BLaER1 (cell line): ENCODE results near the gene PTPRG.

Experiments used
- H3K27ac ChIP-seq: shearing (Covaris generic); formaldehyde crosslinking; 2 replicates; pipeline ENCODE4 v1.8.1; 2022
- H3K27me3 ChIP-seq: shearing (Covaris generic); formaldehyde crosslinking; 2 replicates; pipeline ENCODE4 v1.8.1; 2022
- H3K36me3 ChIP-seq: shearing (Covaris generic); formaldehyde crosslinking; 2 replicates; pipeline ENCODE4 v1.8.1; 2022
- H3K4me1 ChIP-seq: shearing (Covaris generic); formaldehyde crosslinking; 2 replicates; pipeline ENCODE4 v1.8.1; 2022
- H3K4me2 ChIP-seq: shearing (Covaris generic); formaldehyde crosslinking; 2 replicates; pipeline ENCODE4 v1.8.1; 2022
- H3K4me3 ChIP-seq: shearing (Covaris generic); formaldehyde crosslinking; 2 replicates; pipeline ENCODE4 v1.8.1; 2022
- H3K9ac ChIP-seq: shearing (Covaris generic); formaldehyde crosslinking; 2 replicates; pipeline ENCODE4 v1.8.1; 2022
- H3K9me3 ChIP-seq: shearing (Covaris generic); formaldehyde crosslinking; 2 replicates; pipeline ENCODE4 v1.8.1; 2022
- H4K20me1 ChIP-seq: shearing (Covaris generic); formaldehyde crosslinking; 2 replicates; pipeline ENCODE4 v1.8.1; 2022
- Cebpa-rat ChIP-seq: shearing (Covaris generic); IDR thresholded peaks from 2 replicates; pipeline ENCODE4 v1.8.1; 2022

The PTPRG gene

DNA sequence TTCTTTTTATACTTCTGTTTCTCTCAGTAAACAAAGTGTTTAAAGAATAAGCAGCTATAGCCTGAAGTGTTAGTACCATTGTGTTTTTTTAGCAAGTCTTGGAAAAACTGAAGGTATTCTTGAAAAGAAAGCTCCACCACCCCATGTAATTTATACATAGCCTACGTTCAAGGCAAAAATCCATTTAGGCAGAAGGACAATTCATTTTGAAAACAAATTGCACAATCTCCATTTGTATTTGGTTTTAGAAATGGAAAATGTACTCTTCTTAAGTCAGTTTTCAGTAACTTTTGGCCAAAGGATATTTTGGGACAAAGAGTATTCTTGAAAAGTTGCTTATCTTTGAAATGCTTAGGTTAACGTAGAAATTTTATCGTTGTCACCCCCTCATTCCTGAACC is 34.5 kb downstream of the PTPRG start:
- no peak for TF ChIP-seq Cebpa-rat
- Histone ChIP-seq H3K4me2 (no peak overlapping the region), H3K4me3 (no peak overlapping the region), H3K4me1 (no peaks in the 10 kb centered on the region), H3K9me3 (no peaks in the 10 kb centered on the region), H3K36me3 (no peaks in the 10 kb centered on the region), H3K27me3 (no peaks in the 10 kb centered on the region), H3K27ac (no peak overlapping the region), H3K9ac (no peak overlapping the region), H4K20me1 (peaks cover 14% of the 10 kb centered on the region; the same call in 1 of the 2 replicates)

GRCh38 chr3:61597906-61598305 is 36.5 kb downstream of the PTPRG start:
- Histone ChIP-seq H3K36me3 (no peaks in the 10 kb centered on the region), H4K20me1 (peaks cover 11% of the 10 kb centered on the region; the same call in 1 of the 2 replicates), H3K9me3 (no peaks in the 10 kb centered on the region), H3K27me3 (no peaks in the 10 kb centered on the region), H3K4me3 (no peak overlapping the region), H3K9ac (no peak overlapping the region), H3K27ac (no peak overlapping the region), H3K4me2 (no peak overlapping the region), H3K4me1 (no peaks in the 10 kb centered on the region)
- TF ChIP-seq Cebpa-rat, result no peak

- H3K4me1 ChIP-seq, result no peaks in the 10 kb centered on the region
- TF ChIP-seq Cebpa-rat, result no peak
- no peak overlapping the region for H3K27ac ChIP-seq
- no peak overlapping the region for H3K4me2 ChIP-seq
- H4K20me1 ChIP-seq, result no peaks in the 10 kb centered on the region
- H3K27me3 ChIP-seq, result no peaks in the 10 kb centered on the region
- no peaks in the 10 kb centered on the region for H3K9me3 ChIP-seq
- H3K36me3 ChIP-seq, result no peaks in the 10 kb centered on the region
- no peak overlapping the region for H3K4me3 ChIP-seq
- H3K9ac ChIP-seq, result no peak overlapping the region
These were observed 38.8 kb downstream of the PTPRG start for GRCh38 chr3:61600195-61600594.

GRCh38 chr3:61601831-61602230 is 40.5 kb downstream of the PTPRG start:
- Histone ChIP-seq H3K4me1 (no peaks in the 10 kb centered on the region), H4K20me1 (no peaks in the 10 kb centered on the region), H3K27ac (no peak overlapping the region), H3K9me3 (no peaks in the 10 kb centered on the region), H3K4me2 (no peak overlapping the region), H3K4me3 (no peak overlapping the region), H3K9ac (no peak overlapping the region), H3K27me3 (no peaks in the 10 kb centered on the region), H3K36me3 (peaks cover 14% of the 10 kb centered on the region)
- no peak for TF ChIP-seq Cebpa-rat

GRCh38 chr3:61602466-61602865 is 41.1 kb downstream of the PTPRG start:
- no peak overlapping the region for H3K4me2 ChIP-seq
- H3K36me3 ChIP-seq, result peaks cover 17% of the 10 kb centered on the region
- no peak overlapping the region for H3K9ac ChIP-seq
- H3K4me1 ChIP-seq, result no peaks in the 10 kb centered on the region
- H3K27ac ChIP-seq, result no peak overlapping the region
- no peaks in the 10 kb centered on the region for H3K9me3 ChIP-seq
- no peaks in the 10 kb centered on the region for H3K27me3 ChIP-seq
- TF ChIP-seq Cebpa-rat, result no peak
- H3K4me3 ChIP-seq, result no peak overlapping the region
- H4K20me1 ChIP-seq, result no peaks in the 10 kb centered on the region

GRCh38 chr3:61605589-61606175 is 44.3 kb downstream of the PTPRG start:
- no peaks in the 10 kb centered on the region for H4K20me1 ChIP-seq

DNA sequence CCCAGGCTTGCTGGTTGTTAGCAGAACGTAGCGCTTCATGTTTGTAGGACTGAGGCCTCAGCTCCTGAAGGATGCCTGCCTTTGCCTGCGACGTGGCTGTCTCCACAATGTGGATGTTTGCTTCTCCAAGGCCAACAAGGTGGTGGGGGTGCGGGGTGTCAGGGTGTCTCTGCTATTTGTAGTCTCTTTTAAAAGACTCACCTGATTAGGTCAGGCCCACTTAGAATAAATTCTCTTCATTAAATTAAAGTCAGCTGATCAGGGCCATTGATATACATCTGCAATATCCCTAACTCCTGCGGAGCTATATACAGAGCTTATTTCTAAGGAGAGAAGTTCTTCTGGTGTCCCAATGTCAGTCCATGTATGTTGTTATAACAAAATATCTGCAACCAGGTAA is 44.8 kb downstream of the PTPRG start:
- TF ChIP-seq Cebpa-rat, result no peak

More at GRCh38 chr3:61605589-61606175, 44.3 kb downstream of the PTPRG start:
- Histone ChIP-seq H3K4me3 (no peak overlapping the region), H3K4me1 (no peaks in the 10 kb centered on the region), H3K9me3 (no peaks in the 10 kb centered on the region), H3K9ac (no peak overlapping the region), H3K27me3 (no peaks in the 10 kb centered on the region), H3K36me3 (peaks cover 17% of the 10 kb centered on the region), H3K27ac (no peak overlapping the region), H3K4me2 (no peak overlapping the region)
- TF ChIP-seq Cebpa-rat, result no peak

DNA sequence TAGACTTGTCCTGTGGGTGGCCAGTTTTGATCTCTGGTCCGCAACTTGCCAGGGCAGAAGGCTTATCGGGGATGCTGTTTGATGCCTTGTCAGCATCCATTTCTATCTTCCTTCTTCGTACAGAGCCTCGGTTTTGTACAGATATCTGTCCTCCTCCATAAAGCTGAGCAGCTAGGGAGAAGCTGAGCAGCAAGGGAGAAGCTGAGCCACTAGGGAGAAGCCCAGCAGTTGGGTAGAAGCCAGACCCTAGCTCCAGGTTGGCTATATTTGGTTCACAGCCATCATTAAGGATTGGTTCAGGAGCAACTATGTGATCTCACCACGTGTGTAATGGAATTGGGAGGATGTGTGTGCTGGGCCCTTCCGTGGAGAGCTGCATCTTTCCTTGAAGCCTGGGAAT is 46.7 kb downstream of the PTPRG start:
- Histone ChIP-seq H4K20me1 (no peaks in the 10 kb centered on the region), H3K4me1 (no peaks in the 10 kb centered on the region), H3K27me3 (no peaks in the 10 kb centered on the region), H3K4me3 (no peak overlapping the region), H3K36me3 (peaks cover 17% of the 10 kb centered on the region), H3K4me2 (no peak overlapping the region), H3K27ac (no peak overlapping the region), H3K9me3 (no peaks in the 10 kb centered on the region), H3K9ac (no peak overlapping the region)
- no peak for TF ChIP-seq Cebpa-rat

More for the DNA sequence above, 44.8 kb downstream of the PTPRG start:
- Histone ChIP-seq H3K4me2 (no peak overlapping the region), H3K4me1 (no peaks in the 10 kb centered on the region), H4K20me1 (no peaks in the 10 kb centered on the region), H3K27me3 (no peaks in the 10 kb centered on the region), H3K9me3 (no peaks in the 10 kb centered on the region), H3K9ac (no peak overlapping the region), H3K27ac (no peak overlapping the region), H3K36me3 (peaks cover 17% of the 10 kb centered on the region), H3K4me3 (no peak overlapping the region)

DNA sequence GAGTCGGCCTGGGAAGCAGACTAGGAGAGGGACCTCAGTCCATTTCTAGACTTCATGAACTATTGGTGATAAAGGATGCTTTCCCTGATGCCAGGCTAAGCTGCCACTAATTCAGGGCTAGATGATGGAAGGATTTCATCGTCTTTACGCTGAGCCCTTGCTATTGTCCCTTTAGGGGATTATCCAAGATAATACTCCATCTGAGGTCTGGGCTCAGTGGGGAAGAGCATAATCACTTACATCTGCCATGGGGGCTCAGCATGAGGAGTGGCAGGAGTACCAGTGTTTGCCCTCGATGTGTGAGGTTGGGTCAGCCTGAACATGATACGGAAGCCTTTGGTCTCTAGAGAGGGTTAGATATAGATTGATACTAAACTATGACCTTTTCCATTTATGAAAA is 47.3 kb downstream of the PTPRG start:
- Histone ChIP-seq H3K4me3 (no peak overlapping the region), H3K27me3 (no peaks in the 10 kb centered on the region), H4K20me1 (no peaks in the 10 kb centered on the region), H3K27ac (no peak overlapping the region), H3K9me3 (no peaks in the 10 kb centered on the region), H3K36me3 (peaks cover 17% of the 10 kb centered on the region), H3K4me2 (no peak overlapping the region), H3K9ac (no peak overlapping the region), H3K4me1 (no peaks in the 10 kb centered on the region)
- no peak for TF ChIP-seq Cebpa-rat

DNA sequence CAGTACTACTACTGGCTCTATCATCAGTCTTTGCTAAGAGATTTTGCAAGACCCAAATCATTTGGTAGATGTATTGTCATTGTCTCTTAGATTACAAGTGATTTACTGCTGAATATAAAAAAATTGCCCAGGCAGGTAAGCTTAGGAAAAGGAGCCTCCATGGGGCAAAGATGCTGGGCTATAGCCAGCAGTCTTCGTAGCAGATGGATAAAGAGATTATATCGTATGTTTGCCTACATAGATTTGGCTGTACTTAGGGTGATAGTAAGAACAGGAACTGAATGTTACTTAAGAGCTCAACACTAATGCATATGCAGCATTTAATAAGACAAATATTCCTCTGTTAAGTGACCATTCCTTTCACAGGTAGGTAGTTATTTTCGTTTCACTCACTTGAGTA is 48.9 kb downstream of the PTPRG start:
- H3K36me3 ChIP-seq, result peaks cover 17% of the 10 kb centered on the region
- H3K9ac ChIP-seq, result no peak overlapping the region
- no peaks in the 10 kb centered on the region for H3K27me3 ChIP-seq

More for the DNA sequence above, 48.9 kb downstream of the PTPRG start:
- Histone ChIP-seq H3K27ac (no peak overlapping the region), H3K9me3 (no peaks in the 10 kb centered on the region), H3K4me2 (no peak overlapping the region), H3K4me3 (no peak overlapping the region), H3K4me1 (no peaks in the 10 kb centered on the region), H4K20me1 (no peaks in the 10 kb centered on the region)
- no peak for TF ChIP-seq Cebpa-rat
